Renal cortical epithelial cell (primary cell): Measurements from ENCODE around the gene KLHL24. TPM values are rescaled to one million over a fixed set of nuclear protein-coding genes. Genes with fewer than 3 reads are reported as not detected.
"Not testable (repeated sequence)": the region's sequence is repeated elsewhere in the genome, so short reads cannot be mapped to it uniquely, and the experiment has no call there.

ENCODE experiments used
- DNase-seq: peaks from one replicate; pipeline ENCODE4 v3.0.0-alpha.2; 2011; ENCODE audit warnings: low read depth
- total RNA-seq: library from RNA; depleted of rRNA; stranded (reverse); fragments of >200 nt; gene quantifications from 2 replicates; pipeline ENCODE4 v1.2.3, GENCODE V29; 2014

KLHL24 gene, protein sequence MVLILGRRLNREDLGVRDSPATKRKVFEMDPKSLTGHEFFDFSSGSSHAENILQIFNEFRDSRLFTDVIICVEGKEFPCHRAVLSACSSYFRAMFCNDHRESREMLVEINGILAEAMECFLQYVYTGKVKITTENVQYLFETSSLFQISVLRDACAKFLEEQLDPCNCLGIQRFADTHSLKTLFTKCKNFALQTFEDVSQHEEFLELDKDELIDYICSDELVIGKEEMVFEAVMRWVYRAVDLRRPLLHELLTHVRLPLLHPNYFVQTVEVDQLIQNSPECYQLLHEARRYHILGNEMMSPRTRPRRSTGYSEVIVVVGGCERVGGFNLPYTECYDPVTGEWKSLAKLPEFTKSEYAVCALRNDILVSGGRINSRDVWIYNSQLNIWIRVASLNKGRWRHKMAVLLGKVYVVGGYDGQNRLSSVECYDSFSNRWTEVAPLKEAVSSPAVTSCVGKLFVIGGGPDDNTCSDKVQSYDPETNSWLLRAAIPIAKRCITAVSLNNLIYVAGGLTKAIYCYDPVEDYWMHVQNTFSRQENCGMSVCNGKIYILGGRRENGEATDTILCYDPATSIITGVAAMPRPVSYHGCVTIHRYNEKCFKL
- 78.5 and 122 TPM in 2 replicates for total RNA-seq

DNA sequence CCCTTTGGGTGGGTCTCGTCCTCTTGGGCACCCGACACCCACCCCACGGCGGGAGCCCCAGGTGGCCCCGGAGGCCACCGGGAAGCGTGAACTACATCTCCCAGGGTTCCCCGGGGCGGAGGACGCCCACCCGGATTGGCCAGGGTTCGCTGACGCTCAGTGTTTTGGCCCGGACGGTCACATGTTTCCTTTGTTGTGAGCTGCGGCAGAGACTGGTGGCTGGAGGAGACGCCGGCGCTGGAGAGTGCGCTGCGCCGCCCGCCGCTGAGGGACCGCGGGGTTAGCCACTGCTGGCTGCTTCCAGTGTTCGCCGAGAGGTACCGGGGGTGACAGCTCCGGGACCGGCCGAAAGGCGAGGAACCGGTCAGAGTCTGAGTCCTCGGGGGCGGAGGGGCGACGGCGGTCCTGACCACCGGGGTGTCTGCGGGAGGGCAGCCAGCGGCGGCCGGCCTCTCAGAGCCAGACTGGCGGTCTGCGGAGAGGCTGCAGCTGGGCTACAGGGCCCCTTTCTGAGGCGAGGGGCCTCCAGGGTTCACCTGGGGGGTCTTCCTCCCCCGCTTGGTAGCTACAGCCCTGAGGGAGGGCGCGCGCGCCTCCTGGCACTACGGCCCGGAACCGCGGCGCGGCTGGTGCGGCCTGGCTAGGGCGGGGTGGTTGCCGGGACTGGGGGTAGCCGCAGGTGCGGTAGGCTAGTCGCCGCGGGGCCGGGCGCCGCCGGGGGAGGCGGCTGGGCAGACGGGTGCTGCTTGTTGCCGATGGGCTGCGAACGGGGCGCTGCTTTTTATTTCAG, at the start of gene KLHL24:
KLHL24 (plus strand) TSS at position 193 of the 790 bp plus-strand sequence. CDS start 14,734 bp downstream, outside the sequence.
- DNase-seq, result peak; percentile 86

DNA sequence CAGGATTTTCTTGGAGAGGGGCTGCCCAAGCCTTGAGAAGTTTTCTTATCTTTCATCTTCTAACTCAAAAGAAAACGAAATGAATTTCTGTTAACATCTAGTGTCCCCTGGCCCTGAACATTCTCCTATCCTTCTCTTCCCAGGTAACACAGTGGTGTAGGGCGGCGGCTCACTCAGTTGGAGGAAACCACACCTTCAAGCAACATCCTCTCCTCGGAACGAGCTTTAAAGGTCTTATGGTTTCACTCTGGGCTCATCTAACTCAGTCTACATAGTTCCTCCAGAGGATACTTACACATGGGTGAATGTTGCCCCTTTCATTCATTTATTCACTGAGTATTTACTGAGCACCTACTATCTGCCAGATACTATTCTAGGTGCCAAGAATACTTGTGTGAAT, 48.9 kb upstream of the KLHL24 start:
- DNase-seq, result no peak

DNA sequence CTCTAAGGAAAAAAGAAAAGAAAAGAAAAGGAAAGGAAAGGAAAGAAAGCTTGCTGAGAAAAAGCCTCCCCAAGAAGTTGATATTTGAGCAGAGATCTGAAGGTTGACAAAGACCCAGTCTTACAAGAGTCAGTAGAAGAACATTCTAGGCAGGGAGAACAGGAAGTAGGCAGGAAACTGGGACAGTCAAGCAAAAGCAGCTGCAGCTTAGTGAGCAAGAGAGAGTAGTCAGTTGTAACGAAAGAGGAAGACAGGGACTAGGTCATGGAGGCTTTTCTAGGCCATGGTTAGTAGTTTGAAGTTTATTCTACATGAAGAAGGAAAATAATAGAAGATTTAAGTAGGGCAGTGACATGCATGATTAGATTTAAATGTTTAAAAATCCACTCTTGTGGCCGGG, 48.1 kb upstream of the KLHL24 start:
- DNase-seq, result no peak

DNA sequence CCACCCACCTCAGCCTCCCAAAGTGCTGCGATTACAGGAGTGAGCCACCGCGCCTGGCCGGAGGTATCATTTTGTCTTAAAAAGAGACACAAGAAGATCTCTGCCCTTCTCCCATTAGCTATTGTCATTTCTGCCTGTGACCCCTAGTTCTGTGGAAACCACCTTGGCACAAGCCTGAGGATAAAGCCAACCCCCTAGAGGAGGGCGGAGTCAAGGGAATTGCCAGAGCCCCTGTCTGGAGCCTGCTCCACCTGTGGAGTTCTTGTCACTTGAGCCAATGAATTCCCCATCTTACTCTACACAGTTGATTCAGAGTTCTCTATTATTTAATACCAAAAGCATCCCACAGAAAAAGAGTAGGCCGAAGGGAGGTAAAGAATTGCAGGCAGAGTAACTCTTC, 45.0 kb upstream of the KLHL24 start:
- no peak for DNase-seq

DNA sequence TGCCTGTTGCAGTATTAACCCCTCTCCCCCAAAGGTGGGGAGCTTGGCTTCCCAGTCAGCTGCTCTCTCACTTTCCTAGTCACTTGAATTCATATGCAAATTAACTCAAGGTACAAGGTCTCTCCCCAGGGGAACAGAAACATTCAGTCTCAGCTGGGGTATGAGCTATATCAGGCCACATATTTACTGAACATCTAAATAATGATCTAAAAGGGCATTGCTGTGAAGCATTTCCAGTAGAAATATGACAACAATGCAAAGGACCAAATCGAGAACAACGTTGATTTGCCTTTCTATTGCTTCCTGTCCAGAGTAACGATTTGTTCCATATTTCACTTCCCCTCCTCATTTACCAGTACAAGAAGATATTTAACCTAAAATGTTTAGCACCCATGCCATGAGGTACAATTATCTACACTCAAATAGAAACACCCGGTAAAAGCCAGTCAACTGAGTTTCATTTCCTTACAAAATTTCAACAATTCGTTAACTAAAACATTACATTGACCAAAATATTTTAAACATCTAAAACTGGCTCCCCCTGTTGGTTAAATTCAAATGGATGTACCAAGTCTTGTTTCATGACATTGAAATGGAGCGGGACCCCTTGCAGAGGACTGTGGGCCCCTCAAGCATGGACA, 43.4 kb upstream of the KLHL24 start:
- peak; percentile 6 for DNase-seq

DNA sequence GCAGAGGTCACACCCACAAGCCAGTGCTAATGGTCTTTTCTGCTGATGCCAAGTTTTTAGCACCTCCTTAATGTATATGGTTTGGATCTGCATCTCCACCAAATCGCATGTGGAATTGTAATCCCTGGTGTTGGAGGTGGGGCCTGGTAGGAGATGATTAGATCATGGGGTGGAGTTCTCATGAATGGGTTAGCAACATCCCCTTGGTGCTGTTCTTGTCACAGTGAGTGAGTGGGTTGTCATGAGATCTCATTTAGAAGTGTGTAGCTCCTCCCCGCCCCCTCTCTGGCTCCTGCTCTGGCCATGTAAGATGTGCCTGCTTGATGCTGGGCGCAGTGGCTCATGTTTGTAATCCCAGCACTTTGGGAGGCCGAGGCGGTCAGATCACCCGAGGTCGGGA, 42.6 kb upstream of the KLHL24 start:
- no peak for DNase-seq

DNA sequence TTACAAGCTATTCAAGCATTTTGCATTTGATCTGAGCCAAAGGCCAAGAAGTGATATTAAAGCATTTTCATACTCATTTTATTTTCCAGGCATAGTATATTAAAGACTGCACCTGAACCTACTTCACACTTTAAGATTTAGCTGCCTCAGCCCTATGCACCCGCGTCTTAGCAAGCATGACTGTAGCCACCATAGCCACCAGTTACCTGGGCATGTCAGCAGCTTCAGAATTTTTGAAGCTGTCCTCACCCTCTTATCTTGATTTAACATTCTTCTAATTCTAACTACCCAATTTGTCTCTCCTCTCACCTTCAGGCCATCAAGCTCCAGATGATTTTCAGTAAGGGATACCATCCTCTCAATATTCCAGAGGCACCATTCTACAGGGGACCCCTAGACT, 40.8 kb upstream of the KLHL24 start:
- DNase-seq, result no peak

DNA sequence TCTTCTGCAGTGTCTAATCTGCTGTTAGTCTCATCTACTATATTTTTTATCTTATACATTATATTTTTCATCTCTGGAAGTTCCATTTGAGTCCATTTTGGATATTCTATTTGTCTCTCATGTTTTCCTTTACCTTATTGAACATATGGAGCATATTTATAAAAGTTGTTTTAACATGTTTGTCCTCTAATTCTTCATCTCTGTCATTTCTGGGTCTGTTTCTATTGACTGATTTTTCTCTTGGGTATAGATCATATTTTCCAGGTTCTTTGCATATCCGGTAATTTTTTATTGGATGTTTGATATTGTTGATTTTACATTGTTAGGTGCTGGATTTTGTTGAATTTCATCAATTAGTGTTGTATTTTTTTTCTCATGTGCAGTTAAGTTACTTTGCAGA, 37.5 kb upstream of the KLHL24 start:
- no peak for DNase-seq

DNA sequence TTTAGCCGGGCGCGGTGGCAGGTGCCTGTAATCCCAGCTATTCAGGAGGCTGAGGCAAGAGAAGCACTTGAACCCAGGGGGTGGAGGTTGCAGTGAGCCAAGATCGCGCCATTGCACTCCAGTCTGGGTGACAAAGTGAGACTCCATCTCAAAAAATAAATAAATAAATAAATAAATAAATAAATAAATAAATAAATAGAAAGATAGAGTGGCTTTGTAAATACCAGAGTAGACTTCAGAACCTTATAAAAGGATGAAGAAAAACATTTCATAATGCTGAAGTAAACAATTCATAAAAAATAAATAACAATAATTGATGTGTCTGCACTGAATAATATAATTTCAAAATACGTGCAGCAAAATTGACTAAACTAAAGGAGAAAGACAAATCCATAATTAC, 24.1 kb upstream of the KLHL24 start:
- DNase-seq, result not testable (repeated sequence)

DNA sequence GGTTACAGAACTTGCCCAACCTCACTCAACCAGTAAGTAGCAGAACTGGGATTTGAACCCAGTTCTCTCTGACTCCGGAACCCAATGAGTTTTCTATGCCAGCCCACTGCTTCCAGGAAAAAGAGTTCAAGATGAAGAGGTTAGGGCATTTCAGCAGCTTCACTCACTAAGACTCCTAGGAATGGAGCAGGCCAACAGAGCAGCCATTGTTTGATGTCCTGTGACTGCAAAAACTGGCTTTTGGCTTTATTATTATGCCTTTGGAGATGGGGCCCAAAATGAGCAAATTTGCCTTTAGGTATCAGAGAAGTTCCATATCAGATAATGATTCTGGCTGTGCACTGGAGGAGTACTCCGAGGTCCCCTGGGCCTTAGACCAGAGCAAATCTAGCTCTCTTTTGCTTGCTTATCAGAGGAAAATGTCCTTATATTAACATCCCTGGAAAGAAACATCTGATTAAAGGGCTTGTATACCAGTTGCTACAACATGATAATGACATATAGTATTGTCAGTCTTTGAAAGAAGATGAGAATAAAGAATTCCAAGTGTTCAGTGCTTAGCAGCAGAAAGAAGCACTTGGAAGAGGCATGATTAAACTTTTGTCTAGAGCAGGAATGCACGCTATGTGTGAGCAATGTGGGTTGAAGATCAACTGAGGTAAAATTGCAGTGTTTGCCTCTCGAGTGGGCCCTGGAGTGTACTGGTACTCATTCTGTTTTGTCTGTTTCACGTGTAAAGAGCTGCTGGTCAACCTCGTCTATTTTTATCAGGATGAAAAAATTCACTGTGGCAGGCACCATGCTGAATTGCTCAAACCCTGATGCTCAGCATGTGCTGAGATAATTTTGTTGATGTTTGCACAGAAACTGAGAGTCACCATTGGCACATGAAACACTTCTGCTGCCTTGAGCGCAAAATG, 21.8 kb upstream of the KLHL24 start:
- no peak for DNase-seq

DNA sequence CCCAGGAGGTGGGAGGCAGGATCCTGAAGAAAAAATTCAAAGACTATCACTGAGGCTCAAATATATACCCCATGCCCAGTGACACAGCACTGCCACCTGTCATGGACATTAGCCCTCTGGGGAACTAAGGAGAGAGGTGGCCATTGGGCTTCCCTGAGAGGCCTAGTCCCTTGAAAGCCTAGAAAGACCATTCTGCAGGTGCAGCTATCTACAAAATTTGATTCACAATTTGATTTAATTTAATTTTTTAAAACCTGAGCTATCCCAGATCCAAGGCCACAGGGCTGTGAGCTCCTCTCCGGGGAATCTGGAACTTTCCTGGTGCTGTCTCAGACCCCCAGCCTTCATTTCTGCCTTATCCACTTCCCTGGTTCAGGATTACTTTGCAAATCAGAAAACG, 16.9 kb upstream of the KLHL24 start:
- DNase-seq, result no peak

DNA sequence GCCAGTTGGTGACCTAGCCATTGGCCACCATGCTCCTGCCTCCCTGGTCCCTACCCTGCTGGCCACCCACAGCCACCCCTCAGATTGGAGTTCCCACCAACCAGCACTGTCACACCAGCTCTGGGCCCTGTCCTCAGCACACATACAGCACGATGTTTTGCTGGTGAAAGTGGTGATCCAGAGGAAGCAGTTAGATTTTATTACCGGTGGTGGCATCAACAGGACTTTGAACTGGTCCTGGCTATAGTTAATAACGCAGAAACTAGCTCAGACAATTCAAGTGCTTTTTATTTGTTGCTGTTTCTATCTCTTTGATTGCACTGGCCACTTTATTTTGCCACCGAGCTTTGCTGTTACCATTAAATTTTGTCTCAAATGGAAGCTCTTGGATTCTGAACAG, 16.4 kb upstream of the KLHL24 start:
- DNase-seq, result no peak

DNA sequence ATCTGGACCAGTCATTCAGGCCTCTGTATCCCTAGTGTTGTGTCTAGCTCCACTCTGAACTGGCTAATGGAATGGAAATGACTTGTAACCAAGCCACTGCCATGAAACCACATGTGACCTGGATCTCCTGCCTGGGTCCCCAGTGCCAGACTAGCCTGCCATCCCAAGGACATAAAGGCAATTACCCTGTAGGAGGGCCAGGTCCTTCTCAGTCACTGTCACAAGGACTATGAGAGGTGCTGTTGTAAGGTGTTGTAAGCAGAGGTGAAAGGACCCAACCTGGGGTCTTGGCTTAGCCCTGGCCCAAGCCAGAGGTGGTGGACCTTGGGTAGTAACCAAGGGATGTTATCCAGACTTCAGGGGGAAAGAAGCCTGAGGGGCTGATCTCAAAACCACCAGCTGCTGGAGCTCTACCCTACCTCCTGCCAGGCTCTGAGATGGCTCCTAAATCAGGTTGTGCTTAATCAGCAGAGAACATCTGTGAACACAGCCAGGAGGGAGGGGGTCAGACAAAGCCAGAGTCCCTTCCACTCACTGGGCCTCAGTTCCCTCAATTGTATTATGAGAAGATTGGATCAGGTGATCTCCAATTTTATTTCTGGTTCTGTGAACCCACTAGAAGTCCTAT, 15.7 kb upstream of the KLHL24 start:
- no peak for DNase-seq

DNA sequence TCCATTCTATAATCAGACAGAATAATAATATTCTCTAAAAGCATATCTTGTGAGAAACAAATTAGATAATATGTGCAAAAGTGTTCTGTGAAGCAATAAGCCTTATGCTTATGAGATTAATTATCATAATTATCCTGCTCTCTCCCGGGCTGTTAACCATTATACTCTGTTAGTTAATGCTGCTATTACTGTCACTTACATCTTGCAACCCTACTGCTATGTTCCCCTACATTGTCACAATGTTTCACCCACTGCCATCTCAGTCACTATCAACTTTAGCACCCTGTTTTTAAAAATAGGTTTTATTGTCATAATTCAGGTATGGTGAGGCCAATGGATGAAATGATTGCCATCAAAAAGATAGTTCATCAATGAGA, 15.2 kb upstream of the KLHL24 start:
- DNase-seq, result no peak

DNA sequence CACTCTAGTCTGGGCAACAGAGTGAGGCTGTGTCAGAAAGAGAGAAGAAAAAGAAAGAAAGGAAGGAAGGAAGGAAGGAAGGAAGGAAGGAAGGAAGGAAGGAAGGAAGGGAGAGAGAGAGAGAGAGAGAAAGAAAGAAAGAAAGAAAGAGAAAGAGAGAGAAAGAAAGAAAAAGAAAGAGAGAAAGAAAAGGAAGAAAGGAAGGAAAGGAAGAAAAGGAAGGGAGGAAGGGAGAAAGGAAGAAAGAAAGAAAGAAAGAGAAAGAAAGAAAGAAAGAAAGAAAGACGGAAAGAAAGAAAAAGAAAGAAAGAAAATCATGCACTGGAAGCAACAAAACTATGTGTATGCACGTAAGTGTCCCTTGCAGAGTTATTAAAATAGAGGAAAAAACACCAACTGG, 12.9 kb upstream of the KLHL24 start:
- not testable (repeated sequence) for DNase-seq

DNA sequence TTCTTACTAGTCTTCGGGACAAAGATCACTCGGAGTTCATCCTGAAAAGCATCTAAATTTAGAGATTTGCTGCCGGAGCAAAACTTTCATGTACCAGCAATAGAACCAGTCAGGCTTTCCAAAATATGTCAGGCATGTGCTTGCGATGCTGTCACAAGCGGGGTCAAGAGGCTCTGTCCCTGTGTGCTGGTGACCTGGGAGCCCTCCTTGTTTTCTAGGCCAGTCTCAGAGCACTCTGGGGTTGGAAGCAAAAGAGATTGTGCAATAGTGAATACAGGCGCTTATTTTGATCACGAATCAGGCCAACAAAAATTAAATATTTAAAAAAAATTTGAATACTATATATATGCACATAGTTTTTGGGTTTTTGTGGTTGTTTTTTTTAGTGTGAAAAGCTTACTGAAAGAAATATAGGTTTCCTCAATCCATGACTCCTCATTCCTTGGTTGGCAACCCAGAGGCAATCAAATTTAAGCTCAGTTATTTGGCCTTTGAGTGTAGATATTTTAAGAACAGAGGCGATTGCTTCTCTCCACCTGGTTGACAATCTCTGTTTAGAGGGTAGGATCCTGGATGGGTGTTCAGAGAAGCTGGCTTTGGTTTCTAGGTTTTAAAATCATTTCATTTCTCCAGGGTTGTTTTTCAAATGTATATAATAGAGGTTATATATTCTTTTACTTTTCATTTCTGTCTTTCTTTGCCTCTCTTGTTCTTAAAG, 8.4 kb upstream of the KLHL24 start:
- DNase-seq, result no peak

DNA sequence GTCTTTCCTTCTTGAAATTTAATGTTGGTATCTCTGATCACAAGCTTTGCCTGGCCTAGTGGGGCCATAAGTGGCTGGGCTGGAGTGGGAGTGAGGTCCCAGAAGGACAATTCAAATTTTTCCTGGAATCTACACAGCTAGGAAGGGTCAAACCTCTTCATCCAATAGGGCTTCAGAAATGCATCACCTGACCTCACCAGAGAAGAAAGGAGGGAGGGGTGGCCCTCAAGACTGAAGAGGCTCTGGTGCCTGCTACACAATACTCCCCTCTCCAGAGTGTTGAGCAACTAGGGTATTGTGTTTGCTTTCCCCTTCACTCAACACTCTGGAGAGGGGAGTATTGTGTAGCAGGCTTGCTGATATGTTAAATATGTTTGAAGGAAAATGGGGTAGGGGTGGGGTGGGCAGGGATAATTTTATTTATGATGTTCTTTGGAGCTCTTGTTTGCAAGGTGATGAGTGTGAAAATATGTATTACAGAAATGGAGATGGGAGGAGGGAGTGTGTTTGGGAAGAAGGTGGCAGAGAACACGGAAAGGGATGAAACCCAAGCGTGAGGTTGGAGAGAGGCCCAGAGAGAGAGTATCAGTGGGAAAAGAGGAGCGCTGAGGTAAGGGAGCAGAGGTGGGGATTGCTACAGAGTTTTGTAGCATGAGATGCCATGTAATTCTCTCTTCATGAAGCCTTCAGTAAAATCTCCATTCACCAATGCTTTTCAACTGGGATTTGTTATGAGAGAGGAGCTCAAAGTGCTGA, 5.7 kb upstream of the KLHL24 start:
- peak; percentile 29 for DNase-seq

DNA sequence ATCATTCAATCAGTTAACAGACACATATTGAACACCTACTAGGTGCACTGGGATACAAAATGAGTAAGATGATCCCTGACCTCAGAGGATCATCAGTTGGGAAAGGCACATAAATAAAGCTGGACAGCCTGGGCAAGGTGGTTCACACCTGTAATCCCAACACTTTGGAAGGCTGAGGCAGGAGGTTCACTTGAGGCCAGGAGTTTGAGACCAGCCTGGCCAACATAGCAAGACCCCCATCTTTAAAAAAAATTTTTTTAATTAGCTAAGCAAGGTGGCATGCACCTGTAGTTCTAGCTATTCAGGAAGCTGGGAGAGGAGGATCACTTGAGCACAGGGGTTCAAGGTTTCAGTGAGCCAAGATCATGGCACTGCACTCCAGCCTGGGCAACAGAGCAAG, 3.7 kb upstream of the KLHL24 start:
- DNase-seq, result no peak

DNA sequence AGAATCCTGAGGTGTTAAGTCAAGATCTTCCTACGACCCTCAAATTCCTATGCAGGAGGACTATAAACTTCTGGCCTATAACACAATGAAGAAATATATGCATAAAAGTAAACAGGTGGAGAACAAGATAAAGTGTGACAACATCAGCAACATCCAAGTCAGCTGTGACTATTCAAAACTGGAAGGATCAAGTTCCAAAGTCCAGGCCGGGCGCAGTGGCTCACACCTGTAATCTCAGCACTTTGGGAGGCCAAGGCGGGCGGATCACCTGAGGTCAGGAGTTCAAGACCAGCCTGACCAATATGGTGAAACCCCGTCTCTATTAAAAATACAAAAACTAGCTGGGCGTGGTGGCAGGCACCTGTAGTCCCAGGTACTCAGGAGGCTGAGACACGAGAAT, 2.7 kb upstream of the KLHL24 start:
- DNase-seq, result not testable (repeated sequence)
